Large intestine (tissue), 3 donors: Measurements from ENCODE around the gene SGCA. TPM values are rescaled to one million over a fixed set of nuclear protein-coding genes. Genes with fewer than 3 reads are reported as not detected.

Experiments
- DNase-seq, 2 donors: peaks; one replicate each; pipeline versions ENCODE4 v3.0.0 to v3.0.0-alpha.2; 2013
- H3K27ac ChIP-seq: one replicate; pipeline ENCODE4 v1.5.1; 2013; ENCODE audit warnings: low read length
- H3K27me3 ChIP-seq: 2 replicates; pipeline ENCODE4 v1.6.1; 2013; ENCODE audit warnings: low read length; ENCODE audit not compliant: control insufficient read depth, insufficient read depth
- H3K36me3 ChIP-seq: 2 replicates; pipeline ENCODE4 v1.6.1; 2013; ENCODE audit warnings: low read length; ENCODE audit not compliant: control insufficient read depth, insufficient read depth
- H3K4me1 ChIP-seq: one replicate; pipeline ENCODE4 v1.6.1; 2013; ENCODE audit warnings: low read length; ENCODE audit not compliant: control insufficient read depth, insufficient read depth
- H3K4me3 ChIP-seq: one replicate; pipeline ENCODE4 v1.5.1; 2013; ENCODE audit warnings: low read length
- H3K9me3 ChIP-seq: one replicate; pipeline ENCODE4 v1.6.1; 2013; ENCODE audit warnings: mild to moderate bottlenecking, low read depth, low read length, moderate library complexity; ENCODE audit not compliant: control insufficient read depth
- WGBS: methylation state at CpG from one replicate; pipeline ENCODE4 v1.1.5; 2013; ENCODE audit warnings: low lambda C conversion rate; ENCODE audit not compliant: insufficient coverage; 5-methylcytosine and 5-hydroxymethylcytosine counted together
- polyA plus RNA-seq: library from polyadenylated mRNA; unstranded; fragments of 120-200 nt; gene quantifications from one replicate; pipeline ENCODE4 v1.2.1, GENCODE V29; 2013

The SGCA gene
- polyA plus RNA-seq, 1 donor: 1.2 TPM

- no CpG with 5 or more reads among the region's 69 CpGs for WGBS
- Histone ChIP-seq H3K4me3 (peak within 1 kb of the TSS; percentile 87), H3K4me1 (peaks cover 43% of the 10 kb centered on the region), H3K36me3 (peaks cover 11% of the 10 kb centered on the region), H3K27ac (peak within 1 kb of the TSS; percentile 87), H3K27me3 (no peaks in the 10 kb centered on the region), H3K9me3 (no peaks in the 10 kb centered on the region)
- DNase-seq: no peak
Measured at GRCh38 chr17:50150354-50151040, 15.3 kb upstream of the SGCA start, which contains the start of gene PPP1R9B. Gene PPP1R9B (minus strand): TSS chr17:50150677. CDS start chr17:50150513, 164 bp downstream.

GRCh38 chr17:50151041-50151936, 14.5 kb upstream of the SGCA start:
- DNase-seq: peak; percentile 85 to 91
- H3K36me3 ChIP-seq: peaks cover 6% of the 10 kb centered on the region
- peak overlapping the region; percentile 87 for H3K4me3 ChIP-seq
- H3K4me1 ChIP-seq: peaks cover 35% of the 10 kb centered on the region
- no peaks in the 10 kb centered on the region for H3K9me3 ChIP-seq
- WGBS: no CpG with 5 or more reads among the region's 40 CpGs
- no peaks in the 10 kb centered on the region for H3K27me3 ChIP-seq
- peak overlapping the region; percentile 87 for H3K27ac ChIP-seq

GRCh38 chr17:50151937-50152547, 13.8 kb upstream of the SGCA start:
- Histone ChIP-seq H3K27me3 (no peaks in the 10 kb centered on the region), H3K9me3 (no peaks in the 10 kb centered on the region), H3K4me3 (peak overlapping the region; percentile 87), H3K36me3 (peaks cover 1% of the 10 kb centered on the region), H3K4me1 (peaks cover 27% of the 10 kb centered on the region), H3K27ac (peak overlapping the region; percentile 87)
- 0% methylated on average over 1 of the region's 12 CpGs for WGBS
- peak; percentile 88 to 94 for DNase-seq

- DNase-seq: no peak
- H3K27ac ChIP-seq: no peak overlapping the region
- no CpG with 5 or more reads among the region's 7 CpGs for WGBS
Measured at GRCh38 chr17:50152736-50153135, 13.1 kb upstream of the SGCA start.

GRCh38 chr17:50153650-50154575, 11.9 kb upstream of the SGCA start:
- DNase-seq: no peak
- Histone ChIP-seq H3K27ac (no peak overlapping the region), H3K27me3 (no peaks in the 10 kb centered on the region), H3K9me3 (no peaks in the 10 kb centered on the region), H3K4me1 (peaks cover 13% of the 10 kb centered on the region), H3K36me3 (no peaks in the 10 kb centered on the region), H3K4me3 (no peak overlapping the region)
- WGBS: no CpG with 5 or more reads among the region's 16 CpGs

More at GRCh38 chr17:50152736-50153135, 13.1 kb upstream of the SGCA start:
- Histone ChIP-seq H3K36me3 (no peaks in the 10 kb centered on the region), H3K4me3 (no peak overlapping the region), H3K9me3 (no peaks in the 10 kb centered on the region), H3K4me1 (peaks cover 21% of the 10 kb centered on the region), H3K27me3 (no peaks in the 10 kb centered on the region)

GRCh38 chr17:50154604-50155003, 11.2 kb upstream of the SGCA start:
- H3K36me3 ChIP-seq: no peaks in the 10 kb centered on the region
- H3K9me3 ChIP-seq: no peaks in the 10 kb centered on the region
- H3K27ac ChIP-seq: no peak overlapping the region
- peaks cover 13% of the 10 kb centered on the region for H3K4me1 ChIP-seq
- no peak overlapping the region for H3K4me3 ChIP-seq
- no CpG with 5 or more reads among the region's 1 CpG for WGBS
- no peak for DNase-seq
- H3K27me3 ChIP-seq: no peaks in the 10 kb centered on the region

- WGBS: 80% methylated on average over 1 of the region's 8 CpGs
- H3K27me3 ChIP-seq: no peaks in the 10 kb centered on the region
- no peaks in the 10 kb centered on the region for H3K9me3 ChIP-seq
- DNase-seq: no peak
- H3K36me3 ChIP-seq: no peaks in the 10 kb centered on the region
- H3K4me3 ChIP-seq: no peak overlapping the region
- H3K27ac ChIP-seq: no peak overlapping the region
- peaks cover 13% of the 10 kb centered on the region for H3K4me1 ChIP-seq
Measured at GRCh38 chr17:50155115-50155819, 10.5 kb upstream of the SGCA start.

GRCh38 chr17:50157891-50158290, 7.9 kb upstream of the SGCA start:
- no peaks in the 10 kb centered on the region for H3K36me3 ChIP-seq
- peaks cover 8% of the 10 kb centered on the region for H3K4me1 ChIP-seq
- WGBS: no CpG with 5 or more reads among the region's 4 CpGs
- H3K27me3 ChIP-seq: no peaks in the 10 kb centered on the region
- H3K9me3 ChIP-seq: no peaks in the 10 kb centered on the region
- DNase-seq: no peak
- H3K4me3 ChIP-seq: no peak overlapping the region
- no peak overlapping the region for H3K27ac ChIP-seq
